Endothelial cell of umbilical vein (primary cell): ENCODE results near the gene SSRP1. TPM values are rescaled to one million over a fixed set of nuclear protein-coding genes. Genes with fewer than 3 reads are reported as not detected.

ENCODE experiments used
- BruUV-seq: library from RNA; stranded (reverse); fragments of 400-500 nt; replicated peaks from 2 replicates; lab custom pipeline; 2021; lab: Mats Ljungman, UMichigan
- CTCF ChIA-PET: fragments of 300-600, 350-600 bp; sonication (Branson Sonifier 250); formaldehyde crosslinking; loops from one replicate; lab custom pipeline; 2021; ENCODE audit warnings: antibody characterized with exemption, inconsistent platforms; lab: Charles Lee
- POLR2A ChIA-PET: fragments of 300-600, 350-600 bp; sonication (Branson Sonifier 250); formaldehyde crosslinking; loops from one replicate; lab custom pipeline; 2021; ENCODE audit warnings: antibody characterized with exemption, inconsistent platforms; lab: Charles Lee
- DNase-seq: peaks from one replicate; pipeline ENCODE4 v3.0.0-alpha.2; 2011; ENCODE audit warnings: low read depth, low spot score
- FAIRE-seq: peaks from 2 replicates; lab custom pipeline; 2011; peaks lifted over from hg19 to GRCh38; lab: Jason Lieb, UNC
- H2AFZ ChIP-seq: 2 replicates; pipeline ENCODE4 v1.6.0; 2012; ENCODE audit warnings: low read depth, low read length, control low read depth, inconsistent platforms
- H3K27ac ChIP-seq: 2 replicates; pipeline ENCODE4 v1.5.1; 2011; ENCODE audit warnings: low read depth, mild to moderate bottlenecking, control low read depth, low read length, moderate library complexity; ENCODE audit not compliant: insufficient read depth
- H3K27me3 ChIP-seq, 2 experiments: 2 replicates each; pipeline versions ENCODE4 v1.6.0 to v1.6.1; 2011; ENCODE audit warnings: low read length in 2 of 2, mixed read lengths in 1 of 2; ENCODE audit not compliant: control insufficient read depth in 2 of 2, insufficient read depth in 2 of 2
- H3K36me3 ChIP-seq, 2 experiments: 2 replicates in 1 of 2; 3 replicates in 1 of 2; pipeline ENCODE4 v1.5.1; 2011; ENCODE audit warnings: low read length in 2 of 2, mild to moderate bottlenecking in 1 of 2, moderate library complexity in 1 of 2; ENCODE audit not compliant: control insufficient read depth in 2 of 2, insufficient read depth in 2 of 2; ENCODE audit errors: extremely low read depth in 1 of 2
- H3K4me1 ChIP-seq: 3 replicates; pipeline ENCODE4 v1.5.1; 2011; ENCODE audit warnings: mild to moderate bottlenecking, low read length; ENCODE audit not compliant: control insufficient read depth, insufficient read depth; ENCODE audit errors: extremely low read depth
- H3K4me2 ChIP-seq: 2 replicates; pipeline ENCODE4 v1.6.1; 2011; ENCODE audit warnings: low read length, control low read depth, mixed read lengths; ENCODE audit not compliant: insufficient read depth
- H3K4me3 ChIP-seq, 3 experiments: fragments of 200-600 bp in 1 of 3; sonication (generic), shearing (Covaris generic) in 1 of 3; replicated peaks in 1 of 3; 2 replicates each; pipeline ENCODE4 v1.5.1; 2011 to 2016; ENCODE audit warnings: control low read depth in 3 of 3, low read length in 3 of 3, mild to moderate bottlenecking in 2 of 3, inconsistent platforms in 1 of 3, low read depth in 1 of 3, moderate library complexity in 1 of 3; ENCODE audit not compliant: insufficient read depth in 1 of 3
- H3K79me2 ChIP-seq: 2 replicates; pipeline ENCODE4 v1.6.0; 2012; ENCODE audit warnings: low read length, inconsistent platforms; ENCODE audit not compliant: control insufficient read depth, insufficient read depth
- H3K9ac ChIP-seq: replicated peaks from 2 replicates; pipeline ENCODE3; 2011; ENCODE audit warnings: low read length, control low read depth; ENCODE audit not compliant: insufficient read depth; ENCODE audit errors: extremely low read depth
- H3K9me1 ChIP-seq: replicated peaks from 3 replicates; pipeline ENCODE4 v1.6.0; 2011; ENCODE audit warnings: mild to moderate bottlenecking, low read length; ENCODE audit not compliant: control insufficient read depth, insufficient read depth; ENCODE audit errors: extremely low read depth
- H3K9me3 ChIP-seq: replicated peaks from 2 replicates; pipeline ENCODE4 v1.5.1; 2012; ENCODE audit warnings: low read length, inconsistent platforms; ENCODE audit not compliant: control insufficient read depth, insufficient read depth
- H4K20me1 ChIP-seq: replicated peaks from 2 replicates; pipeline ENCODE3; 2011; ENCODE audit warnings: mild to moderate bottlenecking, low read length; ENCODE audit not compliant: control insufficient read depth, insufficient read depth; ENCODE audit errors: extremely low read depth
- EZH2 ChIP-seq: IDR thresholded peaks from 2 replicates; pipeline ENCODE4 v1.6.1; 2012; ENCODE audit warnings: borderline replicate concordance, low read depth, mild to moderate bottlenecking, moderate library complexity, low read length, inconsistent platforms; ENCODE audit not compliant: severe bottlenecking
- FOS ChIP-seq: IDR thresholded peaks from 2 replicates; pipeline ENCODE4 v1.6.1; 2011; ENCODE audit warnings: mild to moderate bottlenecking, low read length, moderate library complexity, borderline replicate concordance; ENCODE audit not compliant: insufficient read depth
- GATA2 ChIP-seq: IDR thresholded peaks from 2 replicates; pipeline ENCODE4 v1.7.0; 2011; ENCODE audit warnings: low read depth, mild to moderate bottlenecking, moderate library complexity, mixed read lengths, low read length; ENCODE audit not compliant: insufficient read length, insufficient read depth
- JUN ChIP-seq: IDR thresholded peaks from 2 replicates; pipeline ENCODE4 v1.6.1; 2011; ENCODE audit warnings: borderline replicate concordance, low read depth; ENCODE audit not compliant: insufficient read length, insufficient read depth
- MYC ChIP-seq: IDR thresholded peaks from one replicate; pipeline ENCODE4 v1.6.1; 2011; ENCODE audit warnings: mild to moderate bottlenecking, low read depth, low read length
- POLR2A ChIP-seq: IDR thresholded peaks from 2 replicates; pipeline ENCODE4 v1.6.1; 2012; ENCODE audit warnings: low read depth, mild to moderate bottlenecking, control low read depth, low read length
- POLR2AphosphoS5 ChIP-seq: IDR thresholded peaks from 2 replicates; pipeline ENCODE4 v1.6.1; 2012; ENCODE audit warnings: low read depth, mild to moderate bottlenecking, control low read depth, low read length, moderate library complexity; ENCODE audit not compliant: insufficient read depth
- dilution Hi-C: fragments of 300-500 bp; cut with MboI; formaldehyde crosslinking; loops from one replicate; pipeline ENCODE4 v1.15.0; 2019; ENCODE audit warnings: low sequenced_read_pairs; ENCODE audit not compliant: extremely low pct_ligation_motif_present
- intact Hi-C: fragments of 100-400 bp; cut with micrococcal nuclease; formaldehyde crosslinking; loops from one replicate; pipeline ENCODE4 v1.10.0; 2022
- polyA plus RNA-seq, 4 experiments: library from polyadenylated mRNA; depleted of rRNA in 3 of 4; stranded (reverse) in 3 of 4; unstranded in 1 of 4; fragments of >200 nt; gene quantifications; 2 replicates each; pipeline versions ENCODE4 v1.2.1 to v1.2.3, GENCODE V29; 2011 to 2012; ENCODE audit warnings: missing spikeins in 1 of 4
- total RNA-seq: library from RNA; stranded (reverse); gene quantifications from 2 replicates; pipeline ENCODE4 v1.2.3, GENCODE V29; 2021
- TF ChIP-seq, protein P1 (sequence below): IDR thresholded peaks from 2 replicates; pipeline ENCODE4 v1.6.1; 2011; ENCODE audit not compliant: insufficient read depth, insufficient read length
- TF ChIP-seq, protein P2 (sequence below), 2 donors: IDR thresholded peaks; 1 replicate in 1 of 2; 2 replicates in 1 of 2; pipeline ENCODE4 v1.5.1; 2011; ENCODE audit warnings: low read length in 2 of 2, mild to moderate bottlenecking in 2 of 2, moderate library complexity in 2 of 2, control low read depth in 1 of 2, inconsistent platforms in 1 of 2, low read depth in 1 of 2; ENCODE audit not compliant: insufficient read depth in 1 of 2; ENCODE audit errors: extremely low read depth in 1 of 2

SSRP1 gene
- total and polyA plus RNA-seq, 2 donors (not counting 3 experiments of a cell fraction or from before 2014, with no cell fraction given): 130 to 146 TPM

DNA sequence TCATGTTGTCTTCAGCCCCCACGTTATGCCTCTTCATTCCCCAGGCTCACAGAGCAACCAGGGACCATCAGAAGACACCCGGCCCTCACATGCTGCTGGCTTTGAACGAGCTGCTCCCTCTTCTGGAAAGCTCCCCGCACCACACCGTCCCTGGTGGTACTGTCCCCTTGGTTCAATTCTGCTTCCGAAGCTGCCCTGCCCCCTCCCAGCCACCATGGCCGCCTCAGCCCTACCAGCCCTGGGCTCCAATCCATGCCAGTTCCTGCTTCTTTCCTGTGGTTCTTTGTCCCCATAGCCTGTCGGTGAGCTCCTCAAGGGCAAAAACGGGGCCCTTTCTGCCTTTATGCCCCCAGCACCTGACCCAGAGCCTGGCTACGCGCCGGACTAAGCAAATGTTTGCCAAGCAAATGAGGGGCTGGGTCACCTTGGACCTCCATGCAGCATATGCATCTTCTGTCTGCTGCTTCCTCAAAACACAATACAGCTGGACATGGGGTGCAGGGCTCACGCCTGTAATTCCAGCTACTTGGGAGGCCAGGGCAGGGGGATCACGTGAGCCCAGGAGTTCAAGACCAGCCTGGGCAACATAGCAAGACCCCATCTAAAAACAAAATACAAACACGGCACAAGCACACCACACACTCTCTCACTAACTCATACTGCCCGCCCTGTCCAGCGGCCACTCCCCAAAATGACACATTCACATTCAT lies 32.3 kb downstream of the SSRP1 start:
- ChIA-PET POLR2A (interaction anchor here (0.5 kb wide), 1 partner anchor 16 kb away, joined by 13 read pairs; no protein-coding TSS in a partner anchor), CTCF (interaction anchor here (1.0 kb wide), 1 partner anchor 46 kb away, joined by 4 read pairs; no protein-coding TSS in a partner anchor)
- Histone ChIP-seq H3K4me2 (no peak overlapping the region), H3K4me3 (no peak overlapping the region), H4K20me1 (no peaks in the 10 kb centered on the region), H3K9me1 (no peaks in the 10 kb centered on the region), H2AFZ (no peak overlapping the region), H3K36me3 (peaks cover 25 to 47% of the 10 kb centered on the region in 2 experiments), H3K9ac (no peak overlapping the region), H3K79me2 (peaks cover 34% of the 10 kb centered on the region), H3K9me3 (no peaks in the 10 kb centered on the region), H3K27me3 (no peaks in the 10 kb centered on the region), H3K27ac (no peak overlapping the region), H3K4me1 (peaks cover 5% of the 10 kb centered on the region)
- TF ChIP-seq POLR2AphosphoS5 (no peak), GATA2 (no peak), POLR2A (no peak), JUN (no peak), EZH2 (no peak), FOS (no peak), MYC (no peak)
- TF ChIP-seq, protein P1, sequence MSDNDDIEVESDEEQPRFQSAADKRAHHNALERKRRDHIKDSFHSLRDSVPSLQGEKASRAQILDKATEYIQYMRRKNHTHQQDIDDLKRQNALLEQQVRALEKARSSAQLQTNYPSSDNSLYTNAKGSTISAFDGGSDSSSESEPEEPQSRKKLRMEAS: no peak
- TF ChIP-seq, protein P2, sequence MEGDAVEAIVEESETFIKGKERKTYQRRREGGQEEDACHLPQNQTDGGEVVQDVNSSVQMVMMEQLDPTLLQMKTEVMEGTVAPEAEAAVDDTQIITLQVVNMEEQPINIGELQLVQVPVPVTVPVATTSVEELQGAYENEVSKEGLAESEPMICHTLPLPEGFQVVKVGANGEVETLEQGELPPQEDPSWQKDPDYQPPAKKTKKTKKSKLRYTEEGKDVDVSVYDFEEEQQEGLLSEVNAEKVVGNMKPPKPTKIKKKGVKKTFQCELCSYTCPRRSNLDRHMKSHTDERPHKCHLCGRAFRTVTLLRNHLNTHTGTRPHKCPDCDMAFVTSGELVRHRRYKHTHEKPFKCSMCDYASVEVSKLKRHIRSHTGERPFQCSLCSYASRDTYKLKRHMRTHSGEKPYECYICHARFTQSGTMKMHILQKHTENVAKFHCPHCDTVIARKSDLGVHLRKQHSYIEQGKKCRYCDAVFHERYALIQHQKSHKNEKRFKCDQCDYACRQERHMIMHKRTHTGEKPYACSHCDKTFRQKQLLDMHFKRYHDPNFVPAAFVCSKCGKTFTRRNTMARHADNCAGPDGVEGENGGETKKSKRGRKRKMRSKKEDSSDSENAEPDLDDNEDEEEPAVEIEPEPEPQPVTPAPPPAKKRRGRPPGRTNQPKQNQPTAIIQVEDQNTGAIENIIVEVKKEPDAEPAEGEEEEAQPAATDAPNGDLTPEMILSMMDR (IDR thresholded peaks at IDR 0.05; ENCODE audit: extremely low read depth in 1 of 2, insufficient read depth in 1 of 2, low read depth in 1 of 2, low read length in 2 of 2): no peak
- FAIRE-seq (no peak), DNase-seq (no peak)
- no TSS peak for BruUV-seq
- intact Hi-C loops: no loop called here
- dilution Hi-C loops: no loop called here
